Keratinocyte (primary cell): Measurements from ENCODE around the gene TMEM86A.
"Not testable (repeated sequence)": the region's sequence is repeated elsewhere in the genome, so short reads cannot be mapped to it uniquely, and the experiment has no call there.

ENCODE experiments used
- EZH2 ChIP-seq: IDR thresholded peaks from one replicate; pipeline ENCODE4 v1.6.1; 2012; ENCODE audit warnings: inconsistent platforms, mild to moderate bottlenecking, low read length, moderate library complexity
- TF ChIP-seq, protein P1 (sequence below), 3 experiments: IDR thresholded peaks in 1 of 3; conservative IDR thresholded peaks in 1 of 3; optimal IDR thresholded peaks in 1 of 3; 2 replicates in 2 of 3; 3 replicates in 1 of 3; pipeline versions ENCODE3 to v1.5.1; 2011; ENCODE audit warnings: low read length in 3 of 3, mild to moderate bottlenecking in 3 of 3, moderate library complexity in 2 of 3, control low read depth in 1 of 3, inconsistent platforms in 1 of 3; ENCODE audit not compliant: insufficient read depth in 2 of 3; ENCODE audit errors: extremely low read depth in 1 of 3

DNA sequence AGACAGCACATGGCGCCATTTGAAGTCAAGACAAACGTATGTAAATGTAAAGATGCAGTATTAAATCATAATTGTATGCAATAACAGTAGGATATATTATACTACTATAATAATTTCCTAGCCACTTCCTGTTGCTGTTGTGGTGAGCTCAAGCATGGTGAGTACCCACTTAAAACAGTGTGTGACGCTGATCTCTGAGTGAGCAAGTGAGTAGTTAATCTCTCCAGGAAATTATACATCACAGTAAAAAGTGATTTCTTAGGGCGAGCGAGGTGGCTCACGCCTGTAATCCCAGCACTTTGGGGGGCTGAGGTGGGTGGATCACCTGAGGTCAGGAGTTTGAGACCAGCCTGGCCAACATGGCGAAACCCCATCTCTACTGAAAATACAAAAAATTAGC, 26.4 kb upstream of the TMEM86A start:
- TF ChIP-seq, protein P1, sequence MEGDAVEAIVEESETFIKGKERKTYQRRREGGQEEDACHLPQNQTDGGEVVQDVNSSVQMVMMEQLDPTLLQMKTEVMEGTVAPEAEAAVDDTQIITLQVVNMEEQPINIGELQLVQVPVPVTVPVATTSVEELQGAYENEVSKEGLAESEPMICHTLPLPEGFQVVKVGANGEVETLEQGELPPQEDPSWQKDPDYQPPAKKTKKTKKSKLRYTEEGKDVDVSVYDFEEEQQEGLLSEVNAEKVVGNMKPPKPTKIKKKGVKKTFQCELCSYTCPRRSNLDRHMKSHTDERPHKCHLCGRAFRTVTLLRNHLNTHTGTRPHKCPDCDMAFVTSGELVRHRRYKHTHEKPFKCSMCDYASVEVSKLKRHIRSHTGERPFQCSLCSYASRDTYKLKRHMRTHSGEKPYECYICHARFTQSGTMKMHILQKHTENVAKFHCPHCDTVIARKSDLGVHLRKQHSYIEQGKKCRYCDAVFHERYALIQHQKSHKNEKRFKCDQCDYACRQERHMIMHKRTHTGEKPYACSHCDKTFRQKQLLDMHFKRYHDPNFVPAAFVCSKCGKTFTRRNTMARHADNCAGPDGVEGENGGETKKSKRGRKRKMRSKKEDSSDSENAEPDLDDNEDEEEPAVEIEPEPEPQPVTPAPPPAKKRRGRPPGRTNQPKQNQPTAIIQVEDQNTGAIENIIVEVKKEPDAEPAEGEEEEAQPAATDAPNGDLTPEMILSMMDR (optimal IDR thresholded peaks at IDR 0.05 in 1 of 3, IDR thresholded peaks at IDR 0.05 in 1 of 3, conservative IDR thresholded peaks at IDR 0.05 in 1 of 3; ENCODE audit: extremely low read depth in 1 of 3, insufficient read depth in 2 of 3, low read length in 3 of 3), result not testable (repeated sequence)
- TF ChIP-seq EZH2, result not testable (repeated sequence)
